ENCODE measurements around the gene SYNJ2.

SYNJ2 gene

DNA sequence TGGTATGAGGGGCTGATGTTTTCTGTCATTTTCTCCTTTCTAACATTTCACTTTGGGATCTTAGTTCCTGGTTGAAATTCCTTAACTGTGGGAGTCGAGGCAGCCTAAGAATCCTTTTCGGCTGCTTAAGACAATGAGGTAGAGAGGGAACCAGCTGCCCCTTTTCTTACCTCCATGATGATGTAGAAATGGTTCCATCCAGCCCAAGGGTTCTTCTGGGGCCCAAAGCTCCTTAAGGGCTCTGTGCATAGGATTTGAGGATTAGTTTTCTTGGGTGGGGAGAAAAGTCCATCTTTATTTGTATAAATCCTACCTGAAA, 33.5 kb downstream of the SYNJ2 start:
- no CpG with 5 or more reads among the region's 2 CpGs for WGBS (ENCODE audit: insufficient coverage, insufficient read length)
- DNase-seq (ENCODE audit: low read depth, low spot score) = no peak
- Histone ChIP-seq H3K4me1 (ENCODE audit: control insufficient read depth, insufficient read depth, low read length) (no peaks in the 10 kb centered on the region), H3K9me3 (ENCODE audit: control insufficient read depth, insufficient read depth, low read length) (no peaks in the 10 kb centered on the region), H3K27me3 (ENCODE audit: control insufficient read depth, insufficient read depth, low read length) (no peaks in the 10 kb centered on the region), H3K4me3 (ENCODE audit: low read length) (no peak overlapping the region), H3K36me3 (ENCODE audit: control insufficient read depth, insufficient read depth, low read length) (no peaks in the 10 kb centered on the region; the same call in 1 of the 2 replicates), H3K27ac (ENCODE audit: low read length) (no peak overlapping the region)

DNA sequence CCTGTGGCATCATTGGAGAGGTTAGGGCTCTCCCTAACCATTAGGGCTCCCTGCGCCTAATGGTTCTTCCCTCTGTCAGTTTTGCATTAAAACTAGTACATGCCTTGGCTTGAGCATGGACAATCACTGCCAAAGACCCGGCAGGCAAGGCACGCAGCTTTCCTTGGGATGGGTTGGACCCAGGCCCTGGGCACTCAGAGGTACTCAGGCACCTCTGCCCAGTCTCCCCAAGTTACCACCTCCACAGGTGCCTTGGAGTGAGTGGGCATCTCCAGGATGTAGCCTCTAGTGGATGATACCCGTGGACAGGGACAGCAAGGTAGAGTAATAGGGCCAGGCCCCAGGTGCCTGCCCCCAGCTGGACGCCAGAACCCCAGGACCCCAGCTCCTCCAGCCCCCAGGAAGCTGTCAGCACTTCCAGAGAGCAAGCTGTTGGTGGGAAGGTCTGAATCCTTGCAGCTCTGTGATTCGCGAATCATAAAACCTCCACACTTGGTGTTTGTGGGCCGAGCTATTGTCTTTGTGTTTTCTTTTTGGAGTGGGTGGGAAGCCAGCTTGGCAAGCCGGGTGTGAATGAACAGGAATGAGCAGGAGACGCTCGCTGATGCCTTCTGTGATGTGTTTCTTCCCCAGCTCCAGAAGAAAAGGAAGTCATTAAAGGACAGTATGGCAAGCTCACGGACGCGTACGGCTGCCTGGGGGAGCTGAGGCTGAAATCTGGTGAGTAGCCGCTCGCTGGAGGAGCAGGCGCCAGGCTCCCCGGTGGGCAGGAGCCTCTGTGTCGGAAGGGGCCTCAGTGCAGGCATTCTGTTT, 35.1 kb downstream of the SYNJ2 start:
- Histone ChIP-seq H3K27me3 (ENCODE audit: control insufficient read depth, insufficient read depth, low read length) (no peaks in the 10 kb centered on the region), H3K9me3 (ENCODE audit: control insufficient read depth, insufficient read depth, low read length) (no peaks in the 10 kb centered on the region), H3K36me3 (ENCODE audit: control insufficient read depth, insufficient read depth, low read length) (no peaks in the 10 kb centered on the region; the same call in 1 of the 2 replicates), H3K27ac (ENCODE audit: low read length) (no peak overlapping the region), H3K4me3 (ENCODE audit: low read length) (no peak overlapping the region), H3K4me1 (ENCODE audit: control insufficient read depth, insufficient read depth, low read length) (no peaks in the 10 kb centered on the region)
- DNase-seq (ENCODE audit: low read depth, low spot score) = no peak
- no CpG with 5 or more reads among the region's 20 CpGs for WGBS (ENCODE audit: insufficient coverage, insufficient read length)

DNA sequence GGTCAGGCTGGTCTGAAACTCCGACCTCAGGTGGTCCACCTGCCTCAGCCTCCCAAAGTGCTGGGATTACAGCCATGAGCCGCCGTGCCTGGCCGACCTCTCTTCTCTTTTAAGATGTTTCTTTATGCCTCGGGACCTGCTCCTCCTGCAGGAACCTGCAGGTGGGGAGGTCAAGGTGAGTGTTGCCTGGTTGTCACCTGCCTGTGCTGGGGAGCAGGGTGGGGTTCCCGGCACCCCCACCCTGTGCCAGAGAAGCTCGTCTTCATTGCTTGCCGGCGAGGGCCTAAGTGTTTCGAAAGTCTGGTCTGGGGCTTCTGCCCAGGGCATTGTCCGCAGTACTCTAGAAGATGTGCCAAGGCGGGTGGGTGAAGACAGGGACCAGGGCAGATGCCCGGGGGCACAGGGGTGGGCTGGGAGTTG, 36.0 kb downstream of the SYNJ2 start:
- no peak overlapping the region for H3K4me3 ChIP-seq (ENCODE audit: low read length)
- H3K4me1 ChIP-seq (ENCODE audit: control insufficient read depth, insufficient read depth, low read length) = no peaks in the 10 kb centered on the region
- no peak for DNase-seq (ENCODE audit: low read depth, low spot score)
- no peaks in the 10 kb centered on the region for H3K27me3 ChIP-seq (ENCODE audit: control insufficient read depth, insufficient read depth, low read length)
- H3K36me3 ChIP-seq (ENCODE audit: control insufficient read depth, insufficient read depth, low read length) = no peaks in the 10 kb centered on the region; the same call in 1 of the 2 replicates
- no CpG with 5 or more reads among the region's 13 CpGs for WGBS (ENCODE audit: insufficient coverage, insufficient read length)
- H3K27ac ChIP-seq (ENCODE audit: low read length) = no peak overlapping the region
- H3K9me3 ChIP-seq (ENCODE audit: control insufficient read depth, insufficient read depth, low read length) = no peaks in the 10 kb centered on the region

DNA sequence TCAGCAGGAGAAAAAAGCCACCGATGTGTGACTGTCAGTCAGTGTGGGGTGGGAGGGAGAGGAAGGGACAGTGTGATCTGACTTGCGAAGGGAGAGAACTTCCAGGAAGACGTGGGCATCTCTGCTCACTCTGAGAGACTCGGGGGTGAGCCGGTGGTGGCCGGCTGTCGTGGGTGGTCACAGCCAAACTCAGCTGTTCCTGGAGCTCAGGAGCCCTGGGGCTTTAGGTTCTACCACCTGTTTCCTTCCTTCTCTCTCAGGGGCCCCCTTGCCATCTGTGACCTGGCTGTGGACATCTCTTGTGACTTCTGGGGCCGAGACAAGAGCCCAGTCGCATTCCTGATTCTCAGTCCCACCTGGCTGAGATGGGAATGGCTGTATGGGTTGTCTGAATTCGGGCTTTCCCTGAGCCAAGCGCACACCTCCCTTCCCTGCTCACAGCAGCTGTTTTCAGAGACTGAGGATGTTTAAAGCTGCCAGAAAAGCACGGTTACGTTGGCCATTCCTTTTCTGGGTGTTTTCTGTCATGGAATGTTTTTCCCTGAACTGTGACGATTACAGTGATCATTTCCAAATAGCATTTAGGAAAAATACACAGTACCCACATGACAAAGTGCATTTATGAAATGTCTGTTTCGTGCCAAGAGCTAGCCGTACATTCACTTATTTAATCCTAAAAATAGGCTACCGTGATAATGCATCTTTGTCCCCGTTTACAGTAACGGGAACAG, 36.5 kb downstream of the SYNJ2 start:
- no peaks in the 10 kb centered on the region for H3K27me3 ChIP-seq (ENCODE audit: control insufficient read depth, insufficient read depth, low read length)
- no peak overlapping the region for H3K27ac ChIP-seq (ENCODE audit: low read length)
- H3K4me3 ChIP-seq (ENCODE audit: low read length) = no peak overlapping the region
- WGBS (ENCODE audit: insufficient coverage, insufficient read length) = no CpG with 5 or more reads among the region's 19 CpGs
- H3K4me1 ChIP-seq (ENCODE audit: control insufficient read depth, insufficient read depth, low read length) = no peaks in the 10 kb centered on the region
- H3K36me3 ChIP-seq (ENCODE audit: control insufficient read depth, insufficient read depth, low read length) = no peaks in the 10 kb centered on the region; the same call in 1 of the 2 replicates
- DNase-seq (ENCODE audit: low read depth, low spot score) = no peak
- H3K9me3 ChIP-seq (ENCODE audit: control insufficient read depth, insufficient read depth, low read length) = no peaks in the 10 kb centered on the region

DNA sequence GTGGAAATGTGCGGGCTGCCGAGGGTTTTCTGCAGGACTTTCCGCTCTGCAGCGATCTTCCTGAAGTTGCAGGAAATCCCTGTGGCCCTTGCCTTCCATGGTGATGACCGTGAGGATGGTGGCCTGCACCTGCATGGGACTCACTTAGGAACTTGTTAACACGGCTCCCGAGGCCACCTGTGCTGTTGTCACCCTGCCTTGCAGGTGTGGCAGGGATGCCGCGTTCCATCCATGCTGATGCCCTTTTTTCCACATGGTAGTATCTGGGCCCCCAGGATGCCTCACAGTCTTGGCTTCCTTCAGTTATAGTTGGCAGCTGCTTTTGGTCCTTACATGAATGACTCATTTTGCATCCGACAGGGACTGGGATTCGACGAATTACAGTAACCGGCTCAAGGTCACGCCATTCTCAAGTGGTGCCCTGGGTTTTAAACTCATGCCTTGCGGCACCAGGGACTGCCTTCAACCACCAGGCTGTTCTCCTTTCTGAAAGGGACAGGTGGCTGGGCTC, 37.2 kb downstream of the SYNJ2 start:
- no peak overlapping the region for H3K27ac ChIP-seq (ENCODE audit: low read length)
- H3K36me3 ChIP-seq (ENCODE audit: control insufficient read depth, insufficient read depth, low read length) = no peaks in the 10 kb centered on the region; the same call in 1 of the 2 replicates
- no peaks in the 10 kb centered on the region for H3K27me3 ChIP-seq (ENCODE audit: control insufficient read depth, insufficient read depth, low read length)
- no peak overlapping the region for H3K4me3 ChIP-seq (ENCODE audit: low read length)
- no peaks in the 10 kb centered on the region for H3K4me1 ChIP-seq (ENCODE audit: control insufficient read depth, insufficient read depth, low read length)
- DNase-seq (ENCODE audit: low read depth, low spot score) = no peak
- no peaks in the 10 kb centered on the region for H3K9me3 ChIP-seq (ENCODE audit: control insufficient read depth, insufficient read depth, low read length)
- no CpG with 5 or more reads among the region's 15 CpGs for WGBS (ENCODE audit: insufficient coverage, insufficient read length)

DNA sequence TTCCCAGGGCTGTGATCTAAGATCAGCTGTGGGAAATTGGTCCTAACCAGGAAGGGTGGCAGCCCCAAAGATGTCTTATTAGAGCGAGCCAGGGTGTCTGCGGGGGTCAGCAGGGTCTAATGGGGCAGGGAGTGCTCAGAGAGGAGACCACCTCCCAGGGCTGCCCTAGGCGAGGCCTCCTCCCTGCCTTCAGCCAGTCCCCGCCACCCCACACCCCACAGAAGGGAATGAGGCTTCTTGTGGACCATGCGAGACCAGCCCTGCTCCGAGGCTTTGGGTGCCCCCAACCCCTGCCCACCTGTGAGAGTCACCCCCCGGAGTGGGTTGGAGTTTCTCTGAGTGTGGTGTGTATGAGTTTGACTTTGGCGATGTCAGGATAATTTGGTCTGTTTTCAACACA, 37.8 kb downstream of the SYNJ2 start:
- Histone ChIP-seq H3K4me1 (ENCODE audit: control insufficient read depth, insufficient read depth, low read length) (no peaks in the 10 kb centered on the region), H3K9me3 (ENCODE audit: control insufficient read depth, insufficient read depth, low read length) (no peaks in the 10 kb centered on the region)
- WGBS (ENCODE audit: insufficient coverage, insufficient read length) = no CpG with 5 or more reads among the region's 8 CpGs

DNA sequence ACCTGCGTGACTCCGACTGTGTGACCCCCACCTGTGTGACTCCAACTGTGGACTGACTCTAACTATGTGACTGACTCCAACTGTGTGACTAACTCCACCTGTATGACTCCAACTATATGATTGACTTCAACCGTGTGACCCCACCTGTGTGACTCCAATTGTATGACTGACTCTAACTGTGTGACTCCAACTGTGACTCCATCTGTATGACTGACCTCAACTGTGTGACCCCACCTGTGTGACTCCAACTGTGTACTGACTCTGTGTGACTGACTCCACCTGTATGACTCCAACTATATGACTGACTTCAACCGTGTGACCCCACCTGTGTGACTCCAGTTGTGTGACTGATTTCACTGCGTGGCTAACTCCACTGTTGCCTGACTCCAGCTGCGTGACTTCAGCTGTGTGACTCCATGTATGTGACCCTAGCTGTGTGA, 38.6 kb downstream of the SYNJ2 start:
- Histone ChIP-seq H3K27me3 (ENCODE audit: control insufficient read depth, insufficient read depth, low read length) (no peaks in the 10 kb centered on the region), H3K9me3 (ENCODE audit: control insufficient read depth, insufficient read depth, low read length) (no peaks in the 10 kb centered on the region), H3K36me3 (ENCODE audit: control insufficient read depth, insufficient read depth, low read length) (no peaks in the 10 kb centered on the region; the same call in 1 of the 2 replicates), H3K27ac (ENCODE audit: low read length) (no peak overlapping the region), H3K4me1 (ENCODE audit: control insufficient read depth, insufficient read depth, low read length) (no peaks in the 10 kb centered on the region), H3K4me3 (ENCODE audit: low read length) (no peak overlapping the region)
- WGBS (ENCODE audit: insufficient coverage, insufficient read length) = no CpG with 5 or more reads among the region's 6 CpGs
- no peak for DNase-seq (ENCODE audit: low read depth, low spot score)

More for the DNA sequence above, 37.8 kb downstream of the SYNJ2 start:
- no peak for DNase-seq (ENCODE audit: low read depth, low spot score)
- Histone ChIP-seq H3K4me3 (ENCODE audit: low read length) (no peak overlapping the region), H3K27me3 (ENCODE audit: control insufficient read depth, insufficient read depth, low read length) (no peaks in the 10 kb centered on the region), H3K27ac (ENCODE audit: low read length) (no peak overlapping the region), H3K36me3 (ENCODE audit: control insufficient read depth, insufficient read depth, low read length) (no peaks in the 10 kb centered on the region; the same call in 1 of the 2 replicates)

DNA sequence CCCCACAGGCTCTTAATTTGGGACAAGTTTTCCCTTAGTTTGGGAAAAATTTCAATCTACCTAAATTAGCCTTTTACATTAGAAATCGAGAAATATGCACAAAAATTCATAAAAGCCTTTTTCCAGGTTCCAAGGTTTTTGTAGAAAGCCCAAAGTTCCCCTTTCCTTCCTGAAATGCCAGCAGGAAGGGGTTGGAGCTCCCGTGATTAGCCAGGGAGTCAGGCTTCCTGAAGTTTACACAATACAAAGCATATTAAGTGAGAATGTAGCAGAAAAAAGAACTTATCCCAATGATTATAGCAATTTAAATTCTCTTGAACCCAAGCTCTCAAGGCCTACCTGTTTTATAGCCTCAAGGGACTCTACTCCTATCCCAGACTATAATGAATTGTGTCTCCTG, 39.1 kb downstream of the SYNJ2 start:
- no peak overlapping the region for H3K4me3 ChIP-seq (ENCODE audit: low read length)
- no peak overlapping the region for H3K27ac ChIP-seq (ENCODE audit: low read length)
- WGBS (ENCODE audit: insufficient coverage, insufficient read length) = no CpG with 5 or more reads among the region's 2 CpGs
- H3K36me3 ChIP-seq (ENCODE audit: control insufficient read depth, insufficient read depth, low read length) = no peaks in the 10 kb centered on the region; the same call in 1 of the 2 replicates
- H3K4me1 ChIP-seq (ENCODE audit: control insufficient read depth, insufficient read depth, low read length) = no peaks in the 10 kb centered on the region
- H3K27me3 ChIP-seq (ENCODE audit: control insufficient read depth, insufficient read depth, low read length) = no peaks in the 10 kb centered on the region
- DNase-seq (ENCODE audit: low read depth, low spot score) = no peak
- no peaks in the 10 kb centered on the region for H3K9me3 ChIP-seq (ENCODE audit: control insufficient read depth, insufficient read depth, low read length)

DNA sequence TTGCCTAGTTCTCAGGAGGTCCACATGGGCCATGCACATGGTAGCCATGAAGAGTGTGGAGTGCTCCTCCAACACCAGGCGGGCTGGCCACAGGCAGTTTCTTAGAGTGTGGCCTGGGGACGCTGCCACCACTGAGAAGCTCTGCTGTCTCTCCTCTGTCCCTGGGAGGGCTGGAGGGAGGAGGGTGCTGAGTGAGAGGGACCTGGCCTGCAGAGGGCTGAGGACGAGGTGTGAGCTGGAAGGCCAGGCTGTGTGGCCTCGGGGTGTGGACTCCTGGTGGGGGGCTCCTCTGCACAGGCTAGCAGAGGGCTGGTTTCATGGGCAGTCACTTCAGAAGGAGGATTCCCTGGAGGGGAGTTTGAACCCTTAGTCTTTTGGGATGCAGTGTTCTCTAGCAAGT, 39.7 kb downstream of the SYNJ2 start:
- no CpG with 5 or more reads among the region's 4 CpGs for WGBS (ENCODE audit: insufficient coverage, insufficient read length)
- Histone ChIP-seq H3K27ac (ENCODE audit: low read length) (no peak overlapping the region), H3K4me3 (ENCODE audit: low read length) (no peak overlapping the region), H3K9me3 (ENCODE audit: control insufficient read depth, insufficient read depth, low read length) (no peaks in the 10 kb centered on the region), H3K36me3 (ENCODE audit: control insufficient read depth, insufficient read depth, low read length) (no peaks in the 10 kb centered on the region; the same call in 1 of the 2 replicates), H3K4me1 (ENCODE audit: control insufficient read depth, insufficient read depth, low read length) (no peaks in the 10 kb centered on the region; the same call in 1 of the 2 replicates), H3K27me3 (ENCODE audit: control insufficient read depth, insufficient read depth, low read length) (no peaks in the 10 kb centered on the region)
- no peak for DNase-seq (ENCODE audit: low read depth, low spot score)

DNA sequence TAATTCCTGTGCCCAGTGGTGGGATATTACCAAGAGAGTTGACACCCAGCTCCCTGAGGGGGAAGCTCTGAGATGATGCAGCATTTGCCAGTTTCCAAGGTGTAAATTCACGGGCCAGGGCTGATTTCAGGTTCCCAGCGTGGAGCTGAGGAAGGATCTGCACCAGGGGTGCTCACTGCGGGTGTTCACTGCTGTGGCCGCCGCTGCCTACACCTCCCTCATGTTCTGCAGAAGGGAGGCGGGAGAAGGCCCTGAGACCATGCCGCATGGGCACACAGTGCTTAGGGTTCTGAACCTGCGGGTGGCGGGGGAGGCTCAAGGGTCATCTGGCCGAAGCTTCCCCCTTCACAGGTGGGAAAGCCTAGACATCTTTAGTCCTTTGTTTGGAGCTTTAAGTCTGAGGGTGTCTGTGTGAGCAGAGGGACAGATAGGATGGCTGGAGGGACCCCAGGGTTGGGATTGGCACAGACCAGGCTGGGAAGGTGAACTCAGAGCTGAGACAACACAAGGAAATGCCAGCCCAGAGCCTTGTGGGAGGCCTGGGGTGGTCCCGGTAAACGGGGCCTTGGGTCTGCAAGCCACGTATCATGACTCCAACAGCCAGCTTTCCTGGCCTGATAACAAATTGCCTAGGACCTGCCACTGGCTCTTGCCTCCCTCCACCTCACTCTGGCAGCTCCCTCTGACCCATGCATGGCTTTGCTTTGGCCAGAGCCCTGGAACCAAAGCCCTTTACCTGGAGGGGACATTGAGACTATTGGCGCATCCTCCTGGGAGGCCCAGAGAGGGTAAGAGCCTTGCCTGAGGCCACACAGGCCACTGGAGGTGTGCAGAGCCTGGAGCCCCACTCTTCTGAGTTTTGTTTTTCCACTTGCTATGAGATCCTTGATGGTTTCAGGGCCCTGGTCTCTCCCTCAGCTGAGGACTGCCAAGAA, 40.4 kb downstream of the SYNJ2 start:
- no peak overlapping the region for H3K4me3 ChIP-seq (ENCODE audit: low read length)
- WGBS (ENCODE audit: insufficient coverage, insufficient read length) = no CpG with 5 or more reads among the region's 14 CpGs
- no peaks in the 10 kb centered on the region; the same call in 1 of the 2 replicates for H3K36me3 ChIP-seq (ENCODE audit: control insufficient read depth, insufficient read depth, low read length)
- H3K4me1 ChIP-seq (ENCODE audit: control insufficient read depth, insufficient read depth, low read length) = no peaks in the 10 kb centered on the region; the same call in 1 of the 2 replicates
- no peak for DNase-seq (ENCODE audit: low read depth, low spot score)
- no peak overlapping the region for H3K27ac ChIP-seq (ENCODE audit: low read length)
- H3K9me3 ChIP-seq (ENCODE audit: control insufficient read depth, insufficient read depth, low read length) = no peaks in the 10 kb centered on the region
- H3K27me3 ChIP-seq (ENCODE audit: control insufficient read depth, insufficient read depth, low read length) = no peaks in the 10 kb centered on the region

Measured in iPS DF 6.9 (cell line).